ENCODE data around the gene RIOK1. TPM values are rescaled to one million over a fixed set of nuclear protein-coding genes. Genes with fewer than 3 reads are reported as not detected.

The RIOK1 gene
- total and polyA plus RNA-seq, 2 of the 13 experiments (the other 11 are each of a cell fraction or from before 2014, with no cell fraction given): 9.4 to 37.8 TPM

DNA sequence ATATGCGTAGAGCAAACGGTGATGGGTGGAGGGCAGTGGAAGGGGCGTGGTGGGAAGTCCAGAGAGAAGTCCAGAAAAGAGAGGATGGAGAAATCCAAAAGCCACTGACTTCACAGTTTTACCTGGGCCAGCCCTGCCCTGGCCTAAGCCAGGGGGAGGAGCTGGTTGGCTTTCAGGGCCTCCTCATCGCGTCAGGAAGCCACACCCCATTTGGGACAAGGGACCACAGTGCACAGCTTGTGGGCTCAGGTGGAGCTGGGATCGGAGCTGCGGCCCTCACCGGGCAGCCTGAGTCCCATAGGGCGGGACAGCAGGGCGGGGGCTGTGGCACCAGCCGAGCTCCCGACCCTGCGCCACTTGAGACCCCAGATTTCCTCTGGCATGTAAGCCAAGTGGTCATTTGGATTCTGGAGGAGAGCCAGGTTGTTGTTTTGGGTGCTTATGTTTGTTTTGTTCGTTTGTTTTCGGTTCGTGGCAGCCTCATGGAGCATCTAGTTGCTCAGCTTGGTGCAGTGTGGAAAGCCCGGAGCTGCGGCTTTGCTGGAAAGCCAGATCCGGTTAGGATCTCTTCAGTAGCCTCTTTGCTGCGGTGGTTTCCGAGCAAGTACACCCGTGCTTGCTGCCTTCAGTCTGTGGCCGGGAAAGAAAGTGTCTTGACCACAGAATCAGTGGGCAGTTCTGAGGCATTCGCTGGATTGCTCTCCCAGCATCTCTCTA is 42.2 kb downstream of the RIOK1 start:
- Histone ChIP-seq H3K79me2 (ENCODE audit: insufficient read depth, low read length) (no peaks in the 10 kb centered on the region), H3K4me3 (replicated peaks in 1 of 3; ENCODE audit: insufficient read depth in 1 of 3, low read depth in 2 of 3, low read length in 3 of 3) (peak overlapping the region; percentile 51 to 73 (median 58)), H3K36me3 (replicated peaks in 1 of 2; ENCODE audit: control insufficient read depth in 1 of 2, insufficient read depth in 2 of 2, low read length in 2 of 2) (no peaks in the 10 kb centered on the region), H3K9ac (ENCODE audit: insufficient read depth, low read depth, low read length) (peak overlapping the region; percentile 46; the same call in 1 of the 2 replicates), H3K9me3 (ENCODE audit: low read length) (no peaks in the 10 kb centered on the region), H3K4me1 (ENCODE audit: insufficient read depth, low read length) (peaks cover 39% of the 10 kb centered on the region), H4K20me1 (ENCODE audit: insufficient read depth, low read length) (no peaks in the 10 kb centered on the region), H3K27me3 (ENCODE audit: control insufficient read depth in 1 of 2, insufficient read depth in 2 of 2, low read length in 2 of 2) (0 out of 5 replicates have a peak, but pooled peaks cover 0 to 5% of the 10 kb centered on the region in 2 experiments), H3K4me2 (ENCODE audit: low read depth, low read length) (peak overlapping the region; percentile 88), H3K27ac (ENCODE audit: extremely low read length, insufficient read depth, low read length) (no peak overlapping the region), H2AFZ (ENCODE audit: low read length) (peak overlapping the region; percentile 77)
- 1% methylated on average over 19 of the region's 24 CpGs for WGBS (ENCODE audit: low lambda C conversion rate)
- POLR2A ChIA-PET: interaction anchor here (1.0 to 1.7 kb wide), 6 partner anchors 13 to 149 kb away, joined by 3 to 9 read pairs (median 4); partner anchors contain the start of gene DSP
- ATAC-seq (peak; percentile 83), FAIRE-seq (no peak), DNase-seq (ENCODE audit: low spot score) (peak; percentile 57)
- no TSS peak for BruUV-seq (replicated peaks)
- in situ Hi-C loops (cut with HindIII; ENCODE audit: extremely low pct_ligation_motif_present, low pct_unique_long_range_greater_than_20kb): loop anchor here (5.0 kb wide), 1 partner anchor 110 kb away; the partner anchor contains the start of gene DSP
- intact Hi-C loops (cut with micrococcal nuclease; ENCODE audit: unreplicated experiment): loop anchor here (2.0 kb wide), 1 partner anchor 17 kb away; no protein-coding TSS in a partner anchor
- CTCF ChIA-PET (ENCODE audit: low intra/inter-chr PET ratio, low total read pairs): no interaction called here
- TF ChIP-seq ZNF678 (CRISPR knock-in tag; IDR thresholded peaks at IDR 0.05) (no peak), GTF3A (CRISPR knock-in tag; conservative IDR thresholded peaks at IDR 0.05) (no peak), ZNF792 (CRISPR knock-in tag; IDR thresholded peaks at IDR 0.05) (no peak), ZNF766 (CRISPR knock-in tag; IDR thresholded peaks at IDR 0.05; ENCODE audit: borderline replicate concordance) (no peak), CREB1 (IDR thresholded peaks at IDR 0.05) (no peak), CREB1 (CRISPR knock-in tag; IDR thresholded peaks at IDR 0.05) (no peak), ZSCAN9 (CRISPR knock-in tag; IDR thresholded peaks at IDR 0.05; ENCODE audit: borderline replicate concordance) (no peak), SP4 (CRISPR knock-in tag; IDR thresholded peaks at IDR 0.05) (peak; percentile 24; the same call in 1 of the 2 replicates), JUND (CRISPR knock-in tag; IDR thresholded peaks at IDR 0.05) (no peak), ZNF430 (CRISPR knock-in tag; IDR thresholded peaks at IDR 0.05) (no peak), ARHGAP35 (CRISPR knock-in tag; IDR thresholded peaks at IDR 0.05; ENCODE audit: borderline replicate concordance) (no peak), ZNF607 (CRISPR knock-in tag; IDR thresholded peaks at IDR 0.05; ENCODE audit: borderline replicate concordance) (no peak), FLYWCH1 (CRISPR knock-in tag; IDR thresholded peaks at IDR 0.05) (no peak), REPIN1 (CRISPR knock-in tag; IDR thresholded peaks at IDR 0.05; ENCODE audit: borderline replicate concordance, low read depth) (no peak), NR2F1 (CRISPR knock-in tag; IDR thresholded peaks at IDR 0.05) (no peak), SALL2 (CRISPR knock-in tag; IDR thresholded peaks at IDR 0.05) (no peak), ZFYVE20 (CRISPR knock-in tag; IDR thresholded peaks at IDR 0.05; ENCODE audit: borderline replicate concordance, low read depth) (no peak), HNRNPL (IDR thresholded peaks at IDR 0.05; ENCODE audit: low read depth, low read length) (no peak), RELA (CRISPR knock-in tag; IDR thresholded peaks at IDR 0.05) (no peak), PCBP2 (optimal IDR thresholded peaks at IDR 0.05; ENCODE audit: low read depth, low read length, poor library complexity, severe bottlenecking) (no peak), SMAD9 (CRISPR knock-in tag; IDR thresholded peaks at IDR 0.05) (no peak), ZNF280B (CRISPR knock-in tag; IDR thresholded peaks at IDR 0.05; ENCODE audit: borderline replicate concordance) (no peak; the same call in 1 of the 2 replicates)
- TF ChIP-seq, protein P1, sequence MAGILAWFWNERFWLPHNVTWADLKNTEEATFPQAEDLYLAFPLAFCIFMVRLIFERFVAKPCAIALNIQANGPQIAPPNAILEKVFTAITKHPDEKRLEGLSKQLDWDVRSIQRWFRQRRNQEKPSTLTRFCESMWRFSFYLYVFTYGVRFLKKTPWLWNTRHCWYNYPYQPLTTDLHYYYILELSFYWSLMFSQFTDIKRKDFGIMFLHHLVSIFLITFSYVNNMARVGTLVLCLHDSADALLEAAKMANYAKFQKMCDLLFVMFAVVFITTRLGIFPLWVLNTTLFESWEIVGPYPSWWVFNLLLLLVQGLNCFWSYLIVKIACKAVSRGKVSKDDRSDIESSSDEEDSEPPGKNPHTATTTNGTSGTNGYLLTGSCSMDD (CRISPR knock-in tag; IDR thresholded peaks at IDR 0.05): no peak

All from HepG2 (cell line).